GM12878 (cell line): ENCODE results near the gene ANKS4B. TPM values are rescaled to one million over a fixed set of nuclear protein-coding genes. Genes with fewer than 3 reads are reported as not detected.

ENCODE experiments used
- ATAC-seq: fragments of 200-7000 bp; cut with Tn5 transposase; 3 replicates; pipeline ENCODE4 v1.9.1; 2020; ENCODE audit warnings: mild to moderate bottlenecking, moderate library complexity
- BruUV-seq: library from RNA; stranded (reverse); fragments of 400-500 nt; replicated peaks from 2 replicates; lab custom pipeline; 2021; lab: Mats Ljungman, UMichigan
- CTCF ChIA-PET: fragments of 300-600 bp; sonication (Branson Sonifier 250); formaldehyde crosslinking; extraction: SDS; loops from one replicate; lab custom pipeline; 2021; ENCODE audit warnings: inconsistent platforms; lab: Yijun Ruan, JAX
- POLR2A ChIA-PET: fragments of 350-600 bp; formaldehyde crosslinking; extraction: SDS; loops from one replicate; lab custom pipeline; 2021; ENCODE audit warnings: inconsistent platforms; lab: Charles Lee
- RAD21 ChIA-PET: fragments of 300-600 bp; sonication (Branson Sonifier 250); formaldehyde crosslinking; loops from one replicate; lab custom pipeline; 2023; ENCODE audit warnings: antibody characterized with exemption; ENCODE audit not compliant: unreplicated experiment; lab: Charles Lee
- SMC1A ChIA-PET: fragments of 300-600 bp; sonication (Branson Sonifier 250); formaldehyde crosslinking; loops from one replicate; lab custom pipeline; 2023; ENCODE audit not compliant: unreplicated experiment, uncharacterized antibody; lab: Charles Lee
- DNase-seq: peaks from one replicate; pipeline ENCODE4 v3.0.0-alpha.2; 2011; ENCODE audit warnings: low read depth, low spot score
- FAIRE-seq: peaks from 3 replicates; lab custom pipeline; 2011; peaks lifted over from hg19 to GRCh38; lab: Jason Lieb, UNC
- H2AFZ ChIP-seq: 2 replicates; pipeline ENCODE4 v1.6.0; 2011; ENCODE audit warnings: low read depth, low read length, control low read depth; ENCODE audit not compliant: control insufficient read depth
- H3K27ac ChIP-seq: 2 replicates; pipeline ENCODE4 v1.5.1; 2011; ENCODE audit warnings: control low read depth; ENCODE audit not compliant: control insufficient read depth, insufficient read depth
- H3K27me3 ChIP-seq, 2 experiments: replicated peaks in 1 of 2; 2 replicates each; pipeline versions ENCODE4 v1.6.0 to v1.6.1; 2011; ENCODE audit warnings: low read length in 1 of 2; ENCODE audit not compliant: control insufficient read depth in 2 of 2, insufficient read depth in 2 of 2
- H3K36me3 ChIP-seq, 2 experiments: 2 replicates each; pipeline ENCODE4 v1.5.1; 2011; ENCODE audit warnings: low read length in 1 of 2; ENCODE audit not compliant: control insufficient read depth in 2 of 2, insufficient read depth in 2 of 2
- H3K4me1 ChIP-seq: 2 replicates; pipeline ENCODE4 v1.6.1; 2011; ENCODE audit warnings: mild to moderate bottlenecking, low read length, moderate library complexity, mixed read lengths; ENCODE audit not compliant: control insufficient read depth, insufficient read depth
- H3K4me2 ChIP-seq: 2 replicates; pipeline ENCODE4 v1.6.0; 2011; ENCODE audit warnings: control low read depth; ENCODE audit not compliant: control insufficient read depth, insufficient read depth
- H3K4me3 ChIP-seq: fragments of 200-600 bp; sonication (generic); 2 replicates; pipeline ENCODE4 v1.5.1; 2016
- H3K79me2 ChIP-seq: 2 replicates; pipeline ENCODE4 v1.6.0; 2011; ENCODE audit warnings: low read length; ENCODE audit not compliant: control insufficient read depth, insufficient read depth
- H3K9ac ChIP-seq: 2 replicates; pipeline ENCODE4 v1.8.0; 2011; ENCODE audit warnings: low read length, control low read depth, mixed read lengths; ENCODE audit not compliant: control insufficient read depth, insufficient read depth
- H3K9me3 ChIP-seq: replicated peaks from 3 replicates; pipeline ENCODE4 v1.5.1; 2011; ENCODE audit warnings: mild to moderate bottlenecking, low read length; ENCODE audit not compliant: control insufficient read depth, insufficient read depth
- H4K20me1 ChIP-seq: 2 replicates; pipeline ENCODE4 v1.6.0; 2011; ENCODE audit not compliant: control insufficient read depth, insufficient read depth
- BCL11A ChIP-seq: IDR thresholded peaks from 2 replicates; pipeline ENCODE4 v1.6.1; 2011; ENCODE audit warnings: low read depth, low read length
- FOXM1 ChIP-seq: IDR thresholded peaks from 2 replicates; pipeline ENCODE4 v1.6.1; 2012; ENCODE audit warnings: low read depth, mild to moderate bottlenecking, inconsistent platforms, low read length, moderate library complexity
- NR2C2 ChIP-seq: IDR thresholded peaks from 2 replicates; pipeline ENCODE4 v1.6.1; 2011; ENCODE audit warnings: borderline replicate concordance, low read depth; ENCODE audit not compliant: control insufficient read depth, insufficient read length
- NR2F1 ChIP-seq: fragments of 450-650 bp; conservative IDR thresholded peaks from 2 replicates; pipeline ENCODE4 v1.6.1; 2017; ENCODE audit warnings: mild to moderate bottlenecking
- RB1 ChIP-seq: fragments of 450-650 bp; formaldehyde crosslinking; IDR thresholded peaks from 2 replicates; pipeline ENCODE4 v1.6.1; 2017; ENCODE audit warnings: mild to moderate bottlenecking, borderline replicate concordance
- RCOR1 ChIP-seq: conservative IDR thresholded peaks from 2 replicates; pipeline ENCODE4 v1.6.1; 2012; ENCODE audit warnings: low read depth, low read length, improper control_type of control experiment
- SIX5 ChIP-seq: IDR thresholded peaks from 2 replicates; pipeline ENCODE4 v1.6.1; 2011; ENCODE audit warnings: mild to moderate bottlenecking, low read depth, low read length, moderate library complexity; ENCODE audit not compliant: severe bottlenecking
- STAT3 ChIP-seq: IDR thresholded peaks from 2 replicates; pipeline ENCODE4 v1.6.1; 2011; ENCODE audit warnings: low read depth, low read length, improper control_type of control experiment
- ZNF217 ChIP-seq: fragments of 450-650 bp; IDR thresholded peaks from 2 replicates; pipeline ENCODE4 v1.6.1; 2017; ENCODE audit warnings: antibody characterized with exemption, mild to moderate bottlenecking
- ZNF622 ChIP-seq: fragments of 450-650 bp; IDR thresholded peaks from 2 replicates; pipeline ENCODE4 v1.6.1; 2017; ENCODE audit warnings: mild to moderate bottlenecking, inconsistent platforms
- WGBS: methylation state at CpG from one replicate; pipeline ENCODE4 v1.1.6; 2016; ENCODE audit warnings: low lambda C conversion rate; ENCODE audit not compliant: insufficient replicate concordance, insufficient coverage; ENCODE audit errors: missing lambda C conversion rate; 5-methylcytosine and 5-hydroxymethylcytosine counted together
- in situ Hi-C: fragments of 300-500 bp; cut with MboI; formaldehyde crosslinking; loops from 9 replicates; pipeline ENCODE4 v1.14.3; 2018; ENCODE audit warnings: mixed read lengths
- intact Hi-C: fragments of 100-400 bp; cut with micrococcal nuclease; formaldehyde crosslinking; loops from one replicate; pipeline ENCODE4 v1.14.2; 2022; ENCODE audit not compliant: unreplicated experiment
- polyA plus RNA-seq, 11 experiments: library from polyadenylated mRNA; depleted of rRNA in 4 of 11; unstranded in 6 of 11; stranded (reverse) in 5 of 11; fragments of >200 nt; fragmentation: Nextera tagmentation in 4 of 11; fragmentation: Illumina TruSeq in 1 of 11; extraction: Ambion mirVana in 4 of 11; extraction: Trizol in 1 of 11; gene quantifications; 1 replicate in 1 of 11; 2 replicates in 10 of 11; pipeline versions ENCODE4 v1.2.1 to v1.2.3, GENCODE V29; 2011 to 2016; ENCODE audit warnings: inconsistent platforms in 2 of 11, missing spikeins in 2 of 11, low read depth in 1 of 11
- total RNA-seq, 4 experiments: library from RNA; depleted of rRNA in 3 of 4; stranded (reverse); fragments of >200 nt in 3 of 4; fragmentation: Illumina TruSeq in 1 of 4; extraction: Trizol in 1 of 4; gene quantifications; 2 replicates each; pipeline versions ENCODE4 v1.2.1 to v1.2.3, GENCODE V29; 2013 to 2021
- TF ChIP-seq, protein P1 (sequence below): IDR thresholded peaks from 2 replicates; pipeline ENCODE4 v1.6.1; 2012; ENCODE audit warnings: low read depth, low read length, improper control_type of control experiment
- TF ChIP-seq, protein P2 (sequence below): fragments of 450-650 bp; IDR thresholded peaks from 2 replicates; pipeline ENCODE4 v1.6.1; 2014; ENCODE audit warnings: mild to moderate bottlenecking
- TF ChIP-seq, protein P3 (sequence below): IDR thresholded peaks from 2 replicates; pipeline ENCODE4 v1.6.1; 2011; ENCODE audit warnings: low read depth, mild to moderate bottlenecking, low read length, moderate library complexity, borderline replicate concordance; ENCODE audit errors: extremely low read depth
- TF ChIP-seq, protein P4 (sequence below): fragments of 450-650 bp; formaldehyde crosslinking; IDR thresholded peaks from 2 replicates; pipeline ENCODE4 v1.5.0; 2022; ENCODE audit warnings: mild to moderate bottlenecking, missing genetic modification characterization
- TF ChIP-seq, protein P5 (sequence below), 3 experiments: IDR thresholded peaks in 2 of 3; conservative IDR thresholded peaks in 1 of 3; 2 replicates each; pipeline ENCODE4 v1.5.1; 2011; ENCODE audit warnings: low read depth in 3 of 3, low read length in 3 of 3, mild to moderate bottlenecking in 3 of 3, control low read depth in 2 of 3, moderate library complexity in 2 of 3, inconsistent platforms in 1 of 3, mixed read lengths in 1 of 3; ENCODE audit not compliant: control insufficient read depth in 2 of 3, insufficient read depth in 1 of 3; ENCODE audit errors: extremely low read depth in 1 of 3

ANKS4B gene
- total and polyA plus RNA-seq, 10 of the 15 experiments (the other 5 are each of a cell fraction or from before 2014, with no cell fraction given) = 0.01 to 0.11 (median 0.05) TPM; not detected in 6

DNA sequence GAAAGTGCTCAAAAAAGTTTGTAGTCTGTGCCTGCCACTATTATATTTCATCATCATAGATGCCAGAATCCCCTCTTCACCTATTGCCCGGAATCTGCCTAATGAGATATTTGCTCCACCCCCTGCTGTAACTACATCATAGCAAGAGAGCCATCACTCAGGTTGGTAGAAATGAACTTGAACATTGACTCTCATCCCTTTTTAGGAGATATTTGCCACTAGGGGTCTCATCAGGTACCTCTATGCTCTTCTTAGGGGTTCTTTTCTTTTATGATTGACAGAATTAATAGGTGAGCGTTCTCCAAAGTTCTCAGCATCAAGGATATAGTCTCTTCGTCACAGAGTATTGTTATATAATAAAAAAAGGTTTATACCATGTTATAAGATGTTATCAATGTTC, 20.0 kb downstream of the ANKS4B start (continued):
- TF ChIP-seq NR2F1 (no peak), FOXM1 (no peak), STAT3 (no peak), RB1 (no peak)
- TF ChIP-seq, protein P1, sequence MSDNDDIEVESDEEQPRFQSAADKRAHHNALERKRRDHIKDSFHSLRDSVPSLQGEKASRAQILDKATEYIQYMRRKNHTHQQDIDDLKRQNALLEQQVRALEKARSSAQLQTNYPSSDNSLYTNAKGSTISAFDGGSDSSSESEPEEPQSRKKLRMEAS = no peak
- TF ChIP-seq, protein P2, sequence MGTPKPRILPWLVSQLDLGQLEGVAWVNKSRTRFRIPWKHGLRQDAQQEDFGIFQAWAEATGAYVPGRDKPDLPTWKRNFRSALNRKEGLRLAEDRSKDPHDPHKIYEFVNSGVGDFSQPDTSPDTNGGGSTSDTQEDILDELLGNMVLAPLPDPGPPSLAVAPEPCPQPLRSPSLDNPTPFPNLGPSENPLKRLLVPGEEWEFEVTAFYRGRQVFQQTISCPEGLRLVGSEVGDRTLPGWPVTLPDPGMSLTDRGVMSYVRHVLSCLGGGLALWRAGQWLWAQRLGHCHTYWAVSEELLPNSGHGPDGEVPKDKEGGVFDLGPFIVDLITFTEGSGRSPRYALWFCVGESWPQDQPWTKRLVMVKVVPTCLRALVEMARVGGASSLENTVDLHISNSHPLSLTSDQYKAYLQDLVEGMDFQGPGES = no peak

DNA sequence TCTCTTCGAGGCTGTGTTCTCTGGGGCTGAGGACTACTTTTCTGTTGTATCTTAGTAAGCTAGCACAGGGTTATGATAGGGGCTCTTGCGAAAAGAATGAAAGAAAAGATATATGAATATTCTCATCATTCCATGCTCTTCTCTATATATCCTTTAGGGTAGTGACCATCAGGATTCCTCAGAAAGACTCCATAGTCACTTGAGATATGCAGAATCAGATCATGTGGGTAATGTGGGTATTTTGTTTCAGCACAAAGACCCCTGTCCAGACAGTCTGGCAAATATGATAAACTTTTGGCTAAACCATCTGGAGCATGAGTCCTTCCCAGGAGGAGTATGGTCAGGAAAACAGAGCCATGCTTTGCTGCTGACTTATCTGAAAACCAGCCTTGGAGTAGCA, 23.1 kb downstream of the ANKS4B start:
- BruUV-seq = no TSS peak
- no peaks in the 10 kb centered on the region for H3K79me2 ChIP-seq
- no peak overlapping the region for H3K4me2 ChIP-seq
- CTCF ChIA-PET = interaction anchor here (1.6 kb wide), 1 partner anchor 44 kb away, joined by 3 read pairs; no protein-coding TSS in a partner anchor
- H3K27ac ChIP-seq = no peak overlapping the region
- H2AFZ ChIP-seq = no peak overlapping the region
- in situ Hi-C loops (no loop called here), intact Hi-C loops (no loop called here)
- RAD21 ChIA-PET = no interaction called here
- no peaks in the 10 kb centered on the region for H4K20me1 ChIP-seq
- ATAC-seq (no peak), FAIRE-seq (no peak), DNase-seq (no peak)
- H3K4me1 ChIP-seq = no peaks in the 10 kb centered on the region
- SMC1A ChIA-PET = interaction anchor here (1.5 to 1.8 kb wide), 2 partner anchors 17 to 44 kb away, joined by 3 to 4 read pairs; no protein-coding TSS in a partner anchor
- H3K9ac ChIP-seq = no peak overlapping the region
- WGBS = 43% methylated on average over 2 of the region's 2 CpGs
- H3K9me3 ChIP-seq = no peaks in the 10 kb centered on the region
- no peaks in the 10 kb centered on the region for H3K36me3 ChIP-seq
- POLR2A ChIA-PET = no interaction called here
- H3K4me3 ChIP-seq = no peak overlapping the region
- H3K27me3 ChIP-seq = no peaks in the 10 kb centered on the region; a peak in 1 of 4 replicates
- TF ChIP-seq ZNF622 (no peak), NR2C2 (no peak), BCL11A (no peak), ZNF217 (no peak), SIX5 (no peak), RCOR1 (no peak)
- TF ChIP-seq, protein P3, sequence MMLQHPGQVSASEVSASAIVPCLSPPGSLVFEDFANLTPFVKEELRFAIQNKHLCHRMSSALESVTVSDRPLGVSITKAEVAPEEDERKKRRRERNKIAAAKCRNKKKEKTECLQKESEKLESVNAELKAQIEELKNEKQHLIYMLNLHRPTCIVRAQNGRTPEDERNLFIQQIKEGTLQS = no peak
- TF ChIP-seq, protein P4, sequence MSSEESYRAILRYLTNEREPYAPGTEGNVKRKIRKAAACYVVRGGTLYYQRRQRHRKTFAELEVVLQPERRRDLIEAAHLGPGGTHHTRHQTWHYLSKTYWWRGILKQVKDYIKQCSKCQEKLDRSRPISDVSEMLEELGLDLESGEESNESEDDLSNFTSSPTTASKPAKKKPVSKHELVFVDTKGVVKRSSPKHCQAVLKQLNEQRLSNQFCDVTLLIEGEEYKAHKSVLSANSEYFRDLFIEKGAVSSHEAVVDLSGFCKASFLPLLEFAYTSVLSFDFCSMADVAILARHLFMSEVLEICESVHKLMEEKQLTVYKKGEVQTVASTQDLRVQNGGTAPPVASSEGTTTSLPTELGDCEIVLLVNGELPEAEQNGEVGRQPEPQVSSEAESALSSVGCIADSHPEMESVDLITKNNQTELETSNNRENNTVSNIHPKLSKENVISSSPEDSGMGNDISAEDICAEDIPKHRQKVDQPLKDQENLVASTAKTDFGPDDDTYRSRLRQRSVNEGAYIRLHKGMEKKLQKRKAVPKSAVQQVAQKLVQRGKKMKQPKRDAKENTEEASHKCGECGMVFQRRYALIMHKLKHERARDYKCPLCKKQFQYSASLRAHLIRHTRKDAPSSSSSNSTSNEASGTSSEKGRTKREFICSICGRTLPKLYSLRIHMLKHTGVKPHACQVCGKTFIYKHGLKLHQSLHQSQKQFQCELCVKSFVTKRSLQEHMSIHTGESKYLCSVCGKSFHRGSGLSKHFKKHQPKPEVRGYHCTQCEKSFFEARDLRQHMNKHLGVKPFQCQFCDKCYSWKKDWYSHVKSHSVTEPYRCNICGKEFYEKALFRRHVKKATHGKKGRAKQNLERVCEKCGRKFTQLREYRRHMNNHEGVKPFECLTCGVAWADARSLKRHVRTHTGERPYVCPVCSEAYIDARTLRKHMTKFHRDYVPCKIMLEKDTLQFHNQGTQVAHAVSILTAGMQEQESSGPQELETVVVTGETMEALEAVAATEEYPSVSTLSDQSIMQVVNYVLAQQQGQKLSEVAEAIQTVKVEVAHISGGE (CRISPR knock-in tag) = no peak
- TF ChIP-seq, protein P5, sequence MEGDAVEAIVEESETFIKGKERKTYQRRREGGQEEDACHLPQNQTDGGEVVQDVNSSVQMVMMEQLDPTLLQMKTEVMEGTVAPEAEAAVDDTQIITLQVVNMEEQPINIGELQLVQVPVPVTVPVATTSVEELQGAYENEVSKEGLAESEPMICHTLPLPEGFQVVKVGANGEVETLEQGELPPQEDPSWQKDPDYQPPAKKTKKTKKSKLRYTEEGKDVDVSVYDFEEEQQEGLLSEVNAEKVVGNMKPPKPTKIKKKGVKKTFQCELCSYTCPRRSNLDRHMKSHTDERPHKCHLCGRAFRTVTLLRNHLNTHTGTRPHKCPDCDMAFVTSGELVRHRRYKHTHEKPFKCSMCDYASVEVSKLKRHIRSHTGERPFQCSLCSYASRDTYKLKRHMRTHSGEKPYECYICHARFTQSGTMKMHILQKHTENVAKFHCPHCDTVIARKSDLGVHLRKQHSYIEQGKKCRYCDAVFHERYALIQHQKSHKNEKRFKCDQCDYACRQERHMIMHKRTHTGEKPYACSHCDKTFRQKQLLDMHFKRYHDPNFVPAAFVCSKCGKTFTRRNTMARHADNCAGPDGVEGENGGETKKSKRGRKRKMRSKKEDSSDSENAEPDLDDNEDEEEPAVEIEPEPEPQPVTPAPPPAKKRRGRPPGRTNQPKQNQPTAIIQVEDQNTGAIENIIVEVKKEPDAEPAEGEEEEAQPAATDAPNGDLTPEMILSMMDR (IDR thresholded peaks at IDR 0.05 in 2 of 3, conservative IDR thresholded peaks at IDR 0.05 in 1 of 3; ENCODE audit: control insufficient read depth in 2 of 3, extremely low read depth in 1 of 3, insufficient read depth in 1 of 3, low read depth in 3 of 3, low read length in 3 of 3) = no peak
